Camera-type eye (tissue), 1 donor: ENCODE data around the gene ZNF441. TPM values are rescaled to one million over a fixed set of nuclear protein-coding genes. Genes with fewer than 3 reads are reported as not detected.

Experiments
- total RNA-seq: library from RNA; depleted of rRNA; stranded (reverse); fragments of >200 nt; gene quantifications from one replicate; pipeline ENCODE4 v1.2.3, GENCODE V29; 2014

The ZNF441 gene
- 36.7 TPM for total RNA-seq

DNA sequence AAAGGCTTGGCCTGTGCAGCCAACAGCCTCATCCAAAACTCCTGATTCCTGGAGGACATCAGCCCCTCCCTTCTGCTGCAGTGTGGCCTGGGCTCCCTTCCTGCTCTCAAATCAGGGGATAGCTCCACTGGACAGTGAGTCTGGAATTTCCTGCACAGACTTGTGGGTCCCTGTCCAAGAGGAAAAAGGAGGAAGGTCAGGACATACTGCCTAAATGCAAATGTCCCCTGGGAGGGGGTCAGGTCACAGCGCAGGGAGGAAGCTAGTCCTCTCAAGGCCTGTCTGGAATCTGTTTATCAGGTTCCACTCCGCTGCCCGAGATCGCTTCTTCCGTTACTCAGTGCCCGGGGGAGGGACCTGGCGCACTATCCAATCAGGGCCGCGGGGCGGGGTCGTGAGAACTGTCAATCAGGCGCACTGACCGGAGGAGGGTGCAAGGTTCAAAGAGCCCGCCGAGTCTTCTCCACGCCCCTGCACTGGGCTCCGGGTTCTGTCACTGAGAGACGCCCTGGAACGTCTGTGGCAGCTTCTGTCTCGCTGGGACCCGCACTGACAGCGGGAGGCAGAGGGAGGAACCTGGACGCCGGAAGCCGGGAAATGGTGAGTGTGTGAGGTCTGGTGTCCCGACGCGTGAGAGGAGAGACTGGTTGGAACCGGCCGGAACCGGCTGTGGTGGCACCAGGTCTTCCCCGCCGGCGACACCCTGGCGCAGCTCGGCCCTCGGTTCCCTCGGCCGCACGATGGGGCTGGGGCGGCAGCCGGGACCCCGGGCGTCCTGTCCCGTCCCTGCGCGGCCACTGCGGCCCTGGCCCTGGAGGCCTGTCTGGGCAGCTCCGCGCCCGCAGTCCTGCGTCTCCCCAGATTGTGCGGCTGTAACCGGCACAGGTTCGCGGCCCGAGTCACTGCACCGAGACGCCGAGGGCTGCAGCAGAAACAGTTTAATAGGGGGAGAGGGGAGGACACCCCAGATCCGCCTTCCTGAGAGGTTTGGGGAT lies at the start of gene ZNF441:
TSS of gene ZNF441 (plus strand) at position 404 of the 995 bp plus-strand sequence. CDS start at position 598, 194 bp downstream.

DNA sequence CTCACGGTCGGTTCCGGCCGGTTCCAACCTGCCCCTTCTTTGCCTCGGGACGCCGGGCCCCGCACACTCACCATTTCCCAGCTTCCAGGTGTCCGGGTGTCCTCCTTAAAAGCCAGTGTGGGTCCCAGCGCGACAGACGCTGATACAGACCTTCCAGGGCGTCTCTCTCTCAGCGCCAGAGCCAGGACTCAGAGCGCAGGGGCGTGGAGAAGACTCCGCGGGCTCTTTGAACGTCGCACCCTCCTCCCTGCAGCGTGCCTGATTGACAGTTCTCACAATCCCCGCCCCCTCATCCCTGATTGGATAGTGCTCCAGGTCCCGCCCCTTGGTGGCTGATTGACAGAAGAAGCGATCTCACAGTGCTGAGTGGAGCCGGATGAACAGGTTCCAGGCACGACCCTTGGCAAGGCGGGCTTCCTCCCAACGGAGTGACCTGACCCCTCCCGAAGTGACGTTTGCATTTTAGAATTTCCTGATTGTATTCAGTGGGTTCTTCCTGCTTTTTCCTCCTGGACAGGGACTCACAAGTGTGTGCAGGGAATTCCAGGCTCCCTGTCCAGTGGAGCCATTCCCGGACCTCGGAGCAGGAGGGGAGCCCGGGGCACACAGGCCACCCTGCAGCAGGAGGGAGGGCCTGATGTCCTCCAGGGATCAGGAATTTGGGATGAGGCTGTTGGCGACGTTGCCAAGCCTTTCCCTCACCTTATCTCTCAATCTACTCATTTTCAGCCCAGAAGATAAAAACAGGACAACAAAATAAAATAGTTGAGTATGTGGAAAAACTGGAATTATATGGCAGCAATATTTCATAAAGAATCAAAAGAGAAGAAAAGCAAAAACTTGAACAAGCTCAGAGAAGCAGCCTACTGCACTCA lies 27.8 kb upstream of the ZNF441 start, which contains the start of gene ZNF823:
TSS of gene ZNF823 (minus strand) at position 201 of the 875 bp plus-strand sequence. CDS start at position 74, 127 bp downstream.

DNA sequence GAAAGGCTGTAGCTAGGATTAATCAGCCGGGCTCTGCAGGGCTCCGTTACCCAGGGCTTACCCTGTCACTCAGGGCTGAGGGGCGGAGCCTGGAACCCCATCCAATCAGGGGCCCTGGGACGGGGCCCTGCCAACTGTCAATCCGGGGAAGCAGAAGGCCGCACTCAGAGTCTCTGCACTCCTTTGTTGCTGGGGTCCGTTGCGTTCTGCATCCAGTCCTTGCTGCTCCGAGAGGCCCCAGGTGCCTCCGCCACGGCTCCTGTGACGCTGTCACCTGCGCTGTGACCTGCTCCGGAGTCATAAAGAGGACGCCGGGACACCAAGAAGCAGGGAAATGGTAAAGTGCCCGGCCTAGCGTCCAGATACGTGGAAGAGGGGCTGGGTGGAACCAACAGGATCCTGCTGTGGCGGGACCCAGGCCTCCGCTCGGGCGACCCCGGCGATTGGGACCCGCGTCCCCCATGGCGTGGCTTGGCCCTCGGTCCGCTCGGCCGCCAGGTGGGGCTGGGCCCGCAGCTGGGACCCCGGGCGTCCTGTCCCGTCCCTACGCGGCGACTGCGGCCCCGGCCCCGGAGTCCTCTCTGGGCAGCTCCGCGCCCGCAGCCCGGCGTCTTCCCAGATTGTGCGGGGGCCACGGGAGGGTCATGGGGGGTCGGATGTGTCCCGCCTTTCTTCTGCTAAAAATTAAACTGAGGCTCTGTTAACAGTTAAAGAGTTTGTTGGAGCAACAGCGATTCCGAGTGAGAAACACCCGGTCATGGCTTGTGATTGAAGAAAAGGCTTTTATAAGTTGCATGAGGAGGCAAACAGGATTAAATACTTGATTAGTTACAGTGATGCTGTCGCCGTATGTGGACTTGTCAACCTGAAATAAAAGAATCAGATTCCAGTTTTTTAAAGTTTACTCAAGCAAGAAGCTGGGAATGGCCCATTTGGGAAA lies 31.9 kb downstream of the ZNF441 start, which contains the start of gene ZNF491:
TSS of gene ZNF491 (plus strand) at position 133 of the 940 bp plus-strand sequence. CDS start 7,431 bp downstream, outside the sequence.

DNA sequence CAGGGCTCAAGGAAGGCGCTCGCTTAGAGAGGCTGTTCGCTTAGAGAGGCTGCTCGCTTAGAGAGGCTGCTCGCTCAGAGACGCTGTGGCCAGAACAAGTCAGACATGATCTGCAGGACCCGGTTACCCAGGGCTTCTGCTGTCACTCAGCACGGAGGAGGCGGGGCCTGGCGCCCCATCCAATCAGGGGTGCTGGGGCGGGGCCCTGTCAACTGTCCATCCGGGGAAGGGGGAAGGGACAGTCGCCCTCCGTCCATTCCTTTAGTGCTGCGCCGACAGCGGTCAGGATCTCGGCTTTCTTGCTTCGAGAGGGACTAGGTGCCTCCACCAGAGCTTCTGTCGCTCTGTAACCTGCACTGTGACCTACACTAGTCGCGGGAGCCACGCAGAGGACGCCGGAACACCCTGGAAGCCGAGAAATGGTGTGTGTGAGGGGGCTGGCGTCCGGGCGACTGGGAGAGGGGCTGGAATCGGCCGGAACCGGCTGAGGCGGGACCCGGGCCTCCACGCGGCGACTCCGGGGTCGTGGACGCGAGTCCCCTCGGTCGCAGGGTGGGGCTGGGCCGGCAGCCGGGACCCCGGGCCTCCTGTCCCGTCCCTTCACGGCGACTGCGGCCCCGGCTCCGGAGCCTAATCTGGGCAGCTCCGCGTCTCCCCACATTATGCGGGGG lies 47.4 kb downstream of the ZNF441 start, which contains the start of gene ZNF440:
TSS of gene ZNF440 (plus strand) at position 245 of the 671 bp plus-strand sequence. CDS start at position 420, 175 bp downstream.

Other genes starting within 250 kb of the ZNF441 start
- gene ECSIT, start 237.9 kb upstream of the ZNF441 start, total RNA-seq, result 43.5 TPM
- gene CNN1, start 228.1 kb upstream of the ZNF441 start, total RNA-seq, result 43.3 TPM
- gene ELOF1, start 207.8 kb upstream of the ZNF441 start, total RNA-seq, result 23.4 TPM
- 16.7 TPM for gene ACP5, start 189.4 kb upstream of the ZNF441 start, total RNA-seq
- 56.4 TPM for gene ZNF627, start 169.5 kb upstream of the ZNF441 start, total RNA-seq
- gene ZNF823, start 28.1 kb upstream of the ZNF441 start, total RNA-seq, result 16.1 TPM
- gene ZNF491, start 31.5 kb downstream of the ZNF441 start, total RNA-seq, result 26.3 TPM
- 23.6 TPM for gene ZNF440, start 47.3 kb downstream of the ZNF441 start, total RNA-seq
- gene ZNF439, start 81.7 kb downstream of the ZNF441 start, total RNA-seq, result 43.3 TPM
- 23.9 TPM for gene ZNF69, start 120.8 kb downstream of the ZNF441 start, total RNA-seq
- gene ZNF700, start 158.1 kb downstream of the ZNF441 start, total RNA-seq, result 23.9 TPM
- 15.9 TPM for gene ZNF763, start 198.0 kb downstream of the ZNF441 start, total RNA-seq